K562 (cell line): ENCODE measurements around the gene ECSCR.

Experiments used
- BMI1 ChIP-seq: fragments of 150-350 bp; IDR thresholded peaks from 2 replicates; pipeline ENCODE4 v1.6.1; 2014; ENCODE audit warnings: low read length
- EZH2 ChIP-seq: IDR thresholded peaks from 2 replicates; pipeline ENCODE4 v1.6.1; 2012; ENCODE audit warnings: low read depth, mild to moderate bottlenecking, inconsistent platforms, low read length, borderline replicate concordance
- GTF2F1 ChIP-seq: IDR thresholded peaks from 2 replicates; pipeline ENCODE4 v1.6.1; 2011; ENCODE audit warnings: low read depth, low read length, improper control_type of control experiment
- LCOR ChIP-seq: sonication (generic); formaldehyde crosslinking; IDR thresholded peaks from 2 replicates; pipeline ENCODE4 v1.8.0; 2022; ENCODE audit warnings: mild to moderate bottlenecking, missing genetic modification reagents
- MECOM ChIP-seq: fragments of 250-450 bp; sonication (Bioruptor Pico); IDR thresholded peaks from 2 replicates; pipeline ENCODE4 v1.8.0; 2022; ENCODE audit warnings: inconsistent platforms
- MYC ChIP-seq, 2 experiments: fragments of 250-450 bp in 1 of 2; sonication (Bioruptor Pico) in 1 of 2; IDR thresholded peaks; 2 replicates each; pipeline versions ENCODE4 v1.5.1 to v1.6.1; 2012 to 2021; ENCODE audit warnings: low read depth in 2 of 2, borderline replicate concordance in 1 of 2, improper control_type of control experiment in 1 of 2, low read length in 1 of 2, mild to moderate bottlenecking in 1 of 2, moderate library complexity in 1 of 2
- POLR2A ChIP-seq: fragments of 450-650 bp; conservative IDR thresholded peaks from 2 replicates; pipeline ENCODE4 v1.6.1; 2016
- TCF7L2 ChIP-seq: fragments of 150-350 bp; IDR thresholded peaks from 2 replicates; pipeline ENCODE4 v1.6.1; 2016; ENCODE audit warnings: low read depth, mild to moderate bottlenecking, low read length, moderate library complexity
- WHSC1 ChIP-seq: IDR thresholded peaks from one replicate; pipeline ENCODE4 v1.6.1; 2012; ENCODE audit warnings: low read length, control low read depth, inconsistent platforms
- ZNF146 ChIP-seq: IDR thresholded peaks from one replicate; pipeline ENCODE4 v1.6.1; 2018; ENCODE audit warnings: missing compliant biosample characterization; ENCODE audit not compliant: unreplicated experiment
- TF ChIP-seq, protein P1 (sequence below), 3 experiments: IDR thresholded peaks in 2 of 3; conservative IDR thresholded peaks in 1 of 3; 2 replicates each; pipeline ENCODE4 v1.5.1; 2011 to 2012; ENCODE audit warnings: low read length in 3 of 3, mild to moderate bottlenecking in 3 of 3, control low read depth in 2 of 3, improper control_type of control experiment in 1 of 3, inconsistent platforms in 1 of 3, low read depth in 1 of 3, mixed read lengths in 1 of 3, moderate library complexity in 1 of 3; ENCODE audit not compliant: insufficient read depth in 2 of 3
- TF ChIP-seq, protein P2 (sequence below): sonication (generic); formaldehyde crosslinking; IDR thresholded peaks from 2 replicates; pipeline ENCODE4 v1.8.1; 2022; ENCODE audit warnings: missing genetic modification reagents
- TF ChIP-seq, protein P3 (sequence below): fragments of 450-650 bp; formaldehyde crosslinking; IDR thresholded peaks from 2 replicates; pipeline ENCODE4 v1.4.0; 2022; ENCODE audit warnings: missing genetic modification characterization
- TF ChIP-seq, protein P4 (sequence below): sonication (generic); formaldehyde crosslinking; IDR thresholded peaks from 2 replicates; pipeline ENCODE4 v1.8.0; 2022; ENCODE audit warnings: mild to moderate bottlenecking, missing genetic modification reagents

DNA sequence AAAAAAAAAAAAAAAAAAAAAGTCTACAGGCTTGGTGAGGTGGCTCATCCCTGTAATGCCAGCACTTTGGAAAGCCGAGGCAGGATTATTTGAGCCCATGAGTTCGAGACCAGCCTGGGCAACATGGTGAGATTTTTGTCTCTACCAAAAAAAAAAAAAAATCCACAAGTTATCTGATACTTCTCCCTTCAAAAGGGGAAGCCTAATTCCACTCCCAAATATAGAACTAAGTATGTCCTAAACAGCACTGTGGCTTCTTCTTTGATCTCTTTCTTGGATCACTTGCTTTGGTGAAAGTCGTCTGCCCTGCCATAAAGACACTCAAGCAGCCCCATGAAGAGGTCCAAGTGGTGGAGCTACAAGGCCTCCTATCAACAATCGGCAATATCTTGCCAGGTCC is 38.8 kb upstream of the ECSCR start:
- TF ChIP-seq TCF7L2, result no peak
- TF ChIP-seq POLR2A, result no peak
- TF ChIP-seq LCOR (CRISPR knock-in tag), result no peak
- no peak for TF ChIP-seq WHSC1
- TF ChIP-seq, protein P1, sequence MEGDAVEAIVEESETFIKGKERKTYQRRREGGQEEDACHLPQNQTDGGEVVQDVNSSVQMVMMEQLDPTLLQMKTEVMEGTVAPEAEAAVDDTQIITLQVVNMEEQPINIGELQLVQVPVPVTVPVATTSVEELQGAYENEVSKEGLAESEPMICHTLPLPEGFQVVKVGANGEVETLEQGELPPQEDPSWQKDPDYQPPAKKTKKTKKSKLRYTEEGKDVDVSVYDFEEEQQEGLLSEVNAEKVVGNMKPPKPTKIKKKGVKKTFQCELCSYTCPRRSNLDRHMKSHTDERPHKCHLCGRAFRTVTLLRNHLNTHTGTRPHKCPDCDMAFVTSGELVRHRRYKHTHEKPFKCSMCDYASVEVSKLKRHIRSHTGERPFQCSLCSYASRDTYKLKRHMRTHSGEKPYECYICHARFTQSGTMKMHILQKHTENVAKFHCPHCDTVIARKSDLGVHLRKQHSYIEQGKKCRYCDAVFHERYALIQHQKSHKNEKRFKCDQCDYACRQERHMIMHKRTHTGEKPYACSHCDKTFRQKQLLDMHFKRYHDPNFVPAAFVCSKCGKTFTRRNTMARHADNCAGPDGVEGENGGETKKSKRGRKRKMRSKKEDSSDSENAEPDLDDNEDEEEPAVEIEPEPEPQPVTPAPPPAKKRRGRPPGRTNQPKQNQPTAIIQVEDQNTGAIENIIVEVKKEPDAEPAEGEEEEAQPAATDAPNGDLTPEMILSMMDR (IDR thresholded peaks at IDR 0.05 in 2 of 3, conservative IDR thresholded peaks at IDR 0.05 in 1 of 3; ENCODE audit: insufficient read depth in 2 of 3, low read depth in 1 of 3, low read length in 3 of 3), result no peak
- no peak for TF ChIP-seq MYC (IDR thresholded peaks at IDR 0.05; ENCODE audit: low read depth, low read length)
- TF ChIP-seq MYC (CRISPR knock-in tag; IDR thresholded peaks at IDR 0.05; ENCODE audit: borderline replicate concordance, low read depth), result no peak
- no peak for TF ChIP-seq EZH2
- TF ChIP-seq, protein P2, sequence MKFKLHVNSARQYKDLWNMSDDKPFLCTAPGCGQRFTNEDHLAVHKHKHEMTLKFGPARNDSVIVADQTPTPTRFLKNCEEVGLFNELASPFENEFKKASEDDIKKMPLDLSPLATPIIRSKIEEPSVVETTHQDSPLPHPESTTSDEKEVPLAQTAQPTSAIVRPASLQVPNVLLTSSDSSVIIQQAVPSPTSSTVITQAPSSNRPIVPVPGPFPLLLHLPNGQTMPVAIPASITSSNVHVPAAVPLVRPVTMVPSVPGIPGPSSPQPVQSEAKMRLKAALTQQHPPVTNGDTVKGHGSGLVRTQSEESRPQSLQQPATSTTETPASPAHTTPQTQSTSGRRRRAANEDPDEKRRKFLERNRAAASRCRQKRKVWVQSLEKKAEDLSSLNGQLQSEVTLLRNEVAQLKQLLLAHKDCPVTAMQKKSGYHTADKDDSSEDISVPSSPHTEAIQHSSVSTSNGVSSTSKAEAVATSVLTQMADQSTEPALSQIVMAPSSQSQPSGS (CRISPR knock-in tag), result no peak
- no peak for TF ChIP-seq GTF2F1
- TF ChIP-seq MECOM (CRISPR knock-in tag), result no peak
- TF ChIP-seq, protein P3, sequence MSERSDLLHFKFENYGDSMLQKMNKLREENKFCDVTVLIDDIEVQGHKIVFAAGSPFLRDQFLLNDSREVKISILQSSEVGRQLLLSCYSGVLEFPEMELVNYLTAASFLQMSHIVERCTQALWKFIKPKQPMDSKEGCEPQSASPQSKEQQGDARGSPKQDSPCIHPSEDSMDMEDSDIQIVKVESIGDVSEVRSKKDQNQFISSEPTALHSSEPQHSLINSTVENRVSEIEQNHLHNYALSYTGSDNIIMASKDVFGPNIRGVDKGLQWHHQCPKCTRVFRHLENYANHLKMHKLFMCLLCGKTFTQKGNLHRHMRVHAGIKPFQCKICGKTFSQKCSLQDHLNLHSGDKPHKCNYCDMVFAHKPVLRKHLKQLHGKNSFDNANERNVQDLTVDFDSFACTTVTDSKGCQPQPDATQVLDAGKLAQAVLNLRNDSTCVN (CRISPR knock-in tag), result no peak
- no peak for TF ChIP-seq BMI1
- TF ChIP-seq, protein P4, sequence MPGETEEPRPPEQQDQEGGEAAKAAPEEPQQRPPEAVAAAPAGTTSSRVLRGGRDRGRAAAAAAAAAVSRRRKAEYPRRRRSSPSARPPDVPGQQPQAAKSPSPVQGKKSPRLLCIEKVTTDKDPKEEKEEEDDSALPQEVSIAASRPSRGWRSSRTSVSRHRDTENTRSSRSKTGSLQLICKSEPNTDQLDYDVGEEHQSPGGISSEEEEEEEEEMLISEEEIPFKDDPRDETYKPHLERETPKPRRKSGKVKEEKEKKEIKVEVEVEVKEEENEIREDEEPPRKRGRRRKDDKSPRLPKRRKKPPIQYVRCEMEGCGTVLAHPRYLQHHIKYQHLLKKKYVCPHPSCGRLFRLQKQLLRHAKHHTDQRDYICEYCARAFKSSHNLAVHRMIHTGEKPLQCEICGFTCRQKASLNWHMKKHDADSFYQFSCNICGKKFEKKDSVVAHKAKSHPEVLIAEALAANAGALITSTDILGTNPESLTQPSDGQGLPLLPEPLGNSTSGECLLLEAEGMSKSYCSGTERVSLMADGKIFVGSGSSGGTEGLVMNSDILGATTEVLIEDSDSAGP, result no peak
- no peak for TF ChIP-seq ZNF146 (CRISPR knock-in tag)
